ENCODE results near the gene ADGRF1.

GRCh38 chr6:46990031-46990644 is 52.0 kb downstream of the ADGRF1 start:
- TF ChIP-seq CTCF (IDR thresholded peaks at IDR 0.05; ENCODE audit: low read depth, low read length, poor library complexity, severe bottlenecking) = no peak
- TF ChIP-seq EZH2phosphoT487 (IDR thresholded peaks at IDR 0.05; ENCODE audit: borderline replicate concordance, low read length) = no peak

Measured in DOHH2 (cell line).